Measurements from ENCODE around the gene SIGLEC11.

SIGLEC11 gene

GRCh38 chr19:49986354-49986753 is 25.4 kb upstream of the SIGLEC11 start:
- no peak overlapping the region for H3K4me3 ChIP-seq (replicated peaks; ENCODE audit: low read depth, low read length)
- no peaks in the 10 kb centered on the region for H3K27me3 ChIP-seq (replicated peaks; ENCODE audit: control insufficient read depth, insufficient read depth, low read length)
- TF ChIP-seq CTCF (IDR thresholded peaks at IDR 0.05; ENCODE audit: insufficient read depth, low read length, poor library complexity, severe bottlenecking): no peak
- no peak for DNase-seq (ENCODE audit: extremely low read depth, insufficient read length)
- H3K36me3 ChIP-seq (ENCODE audit: control insufficient read depth, insufficient read depth, low read length): peaks cover 20% of the 10 kb centered on the region

GRCh38 chr19:49985871-49986270 is 24.9 kb upstream of the SIGLEC11 start:
- no peak overlapping the region for H3K4me3 ChIP-seq (replicated peaks; ENCODE audit: low read depth, low read length)
- peaks cover 20% of the 10 kb centered on the region for H3K36me3 ChIP-seq (ENCODE audit: control insufficient read depth, insufficient read depth, low read length)
- no peak for DNase-seq (ENCODE audit: extremely low read depth, insufficient read length)
- H3K27me3 ChIP-seq (replicated peaks; ENCODE audit: control insufficient read depth, insufficient read depth, low read length): no peaks in the 10 kb centered on the region
- TF ChIP-seq CTCF (IDR thresholded peaks at IDR 0.05; ENCODE audit: insufficient read depth, low read length, poor library complexity, severe bottlenecking): no peak

- DNase-seq (ENCODE audit: extremely low read depth, insufficient read length): no peak
- Histone ChIP-seq H3K36me3 (ENCODE audit: control insufficient read depth, insufficient read depth, low read length) (peaks cover 20% of the 10 kb centered on the region), H3K4me3 (replicated peaks; ENCODE audit: low read depth, low read length) (no peak overlapping the region), H3K27me3 (replicated peaks; ENCODE audit: control insufficient read depth, insufficient read depth, low read length) (no peaks in the 10 kb centered on the region)
- no peak for TF ChIP-seq CTCF (IDR thresholded peaks at IDR 0.05; ENCODE audit: insufficient read depth, low read length, poor library complexity, severe bottlenecking)
Observed at GRCh38 chr19:49984491-49984890, 23.5 kb upstream of the SIGLEC11 start.

GRCh38 chr19:49983645-49984229 is 22.8 kb upstream of the SIGLEC11 start:
- no peak for DNase-seq (ENCODE audit: extremely low read depth, insufficient read length)
- Histone ChIP-seq H3K27me3 (replicated peaks; ENCODE audit: control insufficient read depth, insufficient read depth, low read length) (no peaks in the 10 kb centered on the region), H3K4me3 (replicated peaks; ENCODE audit: low read depth, low read length) (no peak overlapping the region), H3K36me3 (ENCODE audit: control insufficient read depth, insufficient read depth, low read length) (peaks cover 18% of the 10 kb centered on the region)
- TF ChIP-seq CTCF (IDR thresholded peaks at IDR 0.05; ENCODE audit: insufficient read depth, low read length, poor library complexity, severe bottlenecking): peak; percentile 93

GRCh38 chr19:49981603-49982593 is 20.9 kb upstream of the SIGLEC11 start:
- Histone ChIP-seq H3K27me3 (replicated peaks; ENCODE audit: control insufficient read depth, insufficient read depth, low read length) (no peaks in the 10 kb centered on the region), H3K36me3 (ENCODE audit: control insufficient read depth, insufficient read depth, low read length) (peaks cover 12% of the 10 kb centered on the region), H3K4me3 (replicated peaks; ENCODE audit: low read depth, low read length) (no peak overlapping the region)
- TF ChIP-seq CTCF (IDR thresholded peaks at IDR 0.05; ENCODE audit: insufficient read depth, low read length, poor library complexity, severe bottlenecking): no peak
- no peak for DNase-seq (ENCODE audit: extremely low read depth, insufficient read length)
